Suprapubic skin (tissue), 4 donors: ENCODE data around the gene DIP2C. TPM values are rescaled to one million over a fixed set of nuclear protein-coding genes. Genes with fewer than 3 reads are reported as not detected.

Experiments used
- DNase-seq, 2 donors: peaks; one replicate each; pipeline ENCODE4 v3.0.0-alpha.2; 2019; ENCODE audit warnings: low spot score in 2 of 2
- H3K27ac ChIP-seq: fragments of 200-600 bp; sonication (generic); one replicate; pipeline ENCODE4 v1.5.1; 2019
- H3K27me3 ChIP-seq: fragments of 200-600 bp; sonication (generic); one replicate; pipeline ENCODE4 v1.5.1; 2019
- H3K36me3 ChIP-seq: fragments of 200-600 bp; sonication (generic); one replicate; pipeline ENCODE4 v1.5.1; 2019
- H3K4me1 ChIP-seq: fragments of 200-600 bp; sonication (generic); one replicate; pipeline ENCODE4 v1.5.1; 2019
- H3K4me3 ChIP-seq: fragments of 200-600 bp; sonication (generic); one replicate; pipeline ENCODE4 v1.5.1; 2019; ENCODE audit warnings: mild to moderate bottlenecking
- H3K9me3 ChIP-seq: fragments of 200-600 bp; sonication (generic); one replicate; pipeline ENCODE4 v1.5.1; 2019
- CTCF ChIP-seq, 2 donors: fragments of 200-600 bp in 1 of 2; fragments of 450-650 bp in 1 of 2; sonication (generic) in 1 of 2; IDR thresholded peaks; one replicate each; pipeline ENCODE4 v1.5.1; 2016 to 2019; ENCODE audit warnings: antibody characterized with exemption in 2 of 2, mild to moderate bottlenecking in 1 of 2, moderate library complexity in 1 of 2
- EP300 ChIP-seq: sonication (generic); formaldehyde crosslinking; IDR thresholded peaks from one replicate; pipeline ENCODE4 v1.6.1; 2017; ENCODE audit warnings: antibody characterized with exemption
- POLR2A ChIP-seq, 2 donors: fragments of 450-650 bp; IDR thresholded peaks; one replicate each; pipeline ENCODE4 v1.6.1; 2017; ENCODE audit warnings: antibody characterized with exemption in 2 of 2, mild to moderate bottlenecking in 2 of 2, moderate library complexity in 2 of 2
- POLR2AphosphoS5 ChIP-seq, 3 donors: sonication (generic); formaldehyde crosslinking; IDR thresholded peaks; one replicate each; pipeline ENCODE4 v1.6.1; 2017; ENCODE audit warnings: antibody characterized with exemption in 3 of 3
- WGBS: methylation state at CpG from one replicate; pipeline ENCODE4 v1.1.5; 2018; 5-methylcytosine and 5-hydroxymethylcytosine counted together
- total RNA-seq, 4 donors: library from RNA; depleted of rRNA; stranded (reverse); fragments of >200 nt; gene quantifications; one replicate each; pipeline ENCODE4 v1.1.0, GENCODE V29; 2016

The DIP2C gene
- total RNA-seq, result 10 to 100 TPM in 3 of 4 donors, 1 to 10 TPM in 1; 6.7 to 23.3 (median 14.7) TPM

GRCh38 chr10:689452-690371, at the start of gene DIP2C:
Gene DIP2C, minus strand, starts transcription at chr10:689668. Its CDS starts 90 bp downstream, at chr10:689578.
- Histone ChIP-seq H3K9me3 (no peaks in the 10 kb centered on the region), H3K27ac (peak within 1 kb of the TSS; percentile 89), H3K4me3 (peak within 1 kb of the TSS; percentile 83), H3K36me3 (no peaks in the 10 kb centered on the region), H3K4me1 (peaks cover 26% of the 10 kb centered on the region), H3K27me3 (no peaks in the 10 kb centered on the region)
- no peak for TF ChIP-seq POLR2AphosphoS5 (IDR thresholded peaks at IDR 0.05)
- TF ChIP-seq EP300, result no peak
- TF ChIP-seq POLR2A (IDR thresholded peaks at IDR 0.05), result no peak
- no peak for TF ChIP-seq CTCF (IDR thresholded peaks at IDR 0.05)
- DNase-seq, result peak in 1 of 2 donors; percentile 86
- WGBS, result 1% methylated on average over 15 of the region's 137 CpGs

GRCh38 chr10:734481-734880, 45.0 kb upstream of the DIP2C start:
- Histone ChIP-seq H3K9me3 (no peaks in the 10 kb centered on the region), H3K4me1 (no peaks in the 10 kb centered on the region), H3K4me3 (no peak overlapping the region), H3K27me3 (peaks cover 11% of the 10 kb centered on the region), H3K36me3 (no peaks in the 10 kb centered on the region), H3K27ac (no peak overlapping the region)
- TF ChIP-seq POLR2AphosphoS5 (IDR thresholded peaks at IDR 0.05), result no peak
- TF ChIP-seq CTCF (IDR thresholded peaks at IDR 0.05), result no peak
- TF ChIP-seq POLR2A (IDR thresholded peaks at IDR 0.05), result no peak
- TF ChIP-seq EP300, result no peak
- no peak for DNase-seq
- 47% methylated on average over 3 of the region's 3 CpGs for whole genome bisulfite sequencing

- Histone ChIP-seq H3K36me3 (no peaks in the 10 kb centered on the region), H3K9me3 (no peaks in the 10 kb centered on the region), H3K4me1 (no peaks in the 10 kb centered on the region), H3K27me3 (peaks cover 10% of the 10 kb centered on the region), H3K27ac (no peak overlapping the region), H3K4me3 (no peak overlapping the region)
- DNase-seq, result no peak
- TF ChIP-seq EP300 (no peak), POLR2A (IDR thresholded peaks at IDR 0.05) (no peak), POLR2AphosphoS5 (IDR thresholded peaks at IDR 0.05) (no peak), CTCF (IDR thresholded peaks at IDR 0.05) (no peak)
- WGBS, result 75% methylated on average over 9 of the region's 9 CpGs
These were observed 43.6 kb upstream of the DIP2C start for GRCh38 chr10:733086-733485.

- H3K36me3 ChIP-seq, result no peaks in the 10 kb centered on the region
- DNase-seq, result no peak
- H3K27me3 ChIP-seq, result peaks cover 10% of the 10 kb centered on the region
- no peak for TF ChIP-seq EP300
- no peak for TF ChIP-seq CTCF (IDR thresholded peaks at IDR 0.05)
- TF ChIP-seq POLR2AphosphoS5 (IDR thresholded peaks at IDR 0.05), result no peak
- no peak for TF ChIP-seq POLR2A (IDR thresholded peaks at IDR 0.05)
- no peak overlapping the region for H3K4me3 ChIP-seq
- no peaks in the 10 kb centered on the region for H3K4me1 ChIP-seq
- H3K9me3 ChIP-seq, result no peaks in the 10 kb centered on the region
- 67% methylated on average over 5 of the region's 8 CpGs for WGBS
- no peak overlapping the region for H3K27ac ChIP-seq
These were observed 39.7 kb upstream of the DIP2C start for GRCh38 chr10:729213-729612.

GRCh38 chr10:728603-729002, 39.1 kb upstream of the DIP2C start:
- H3K27me3 ChIP-seq, result peaks cover 10% of the 10 kb centered on the region
- no peak for DNase-seq
- no peaks in the 10 kb centered on the region for H3K4me1 ChIP-seq
- no peak overlapping the region for H3K4me3 ChIP-seq
- no peak overlapping the region for H3K27ac ChIP-seq
- H3K36me3 ChIP-seq, result no peaks in the 10 kb centered on the region
- WGBS, result 65% methylated on average over 4 of the region's 8 CpGs
- no peaks in the 10 kb centered on the region for H3K9me3 ChIP-seq
- TF ChIP-seq CTCF (IDR thresholded peaks at IDR 0.05), result no peak
- no peak for TF ChIP-seq POLR2A (IDR thresholded peaks at IDR 0.05)
- TF ChIP-seq EP300, result no peak
- no peak for TF ChIP-seq POLR2AphosphoS5 (IDR thresholded peaks at IDR 0.05)
